Nephron (organoid): ENCODE data around the gene FAM177A1.

ENCODE experiments used
- H3K27ac Mint-ChIP-seq, 3 experiments: 2 replicates each; pipeline ENCODE4 v1.8.0; 2020; ENCODE audit warnings: mixed read lengths in 3 of 3, mild to moderate bottlenecking in 2 of 3, moderate library complexity in 1 of 3
- H3K27me3 Mint-ChIP-seq: 2 replicates; pipeline ENCODE4 v1.8.0; 2021; ENCODE audit warnings: low read depth, mild to moderate bottlenecking, moderate library complexity, mixed read lengths
- H3K36me3 Mint-ChIP-seq: 2 replicates; pipeline ENCODE4 v1.8.0; 2020; ENCODE audit warnings: low read depth, mixed read lengths
- H3K4me1 Mint-ChIP-seq: 2 replicates; pipeline ENCODE4 v1.8.0; 2020; ENCODE audit warnings: mixed read lengths
- H3K4me3 Mint-ChIP-seq, 3 experiments: 2 replicates each; pipeline ENCODE4 v1.8.0; 2020; ENCODE audit warnings: mild to moderate bottlenecking in 3 of 3, mixed read lengths in 3 of 3, moderate library complexity in 2 of 3
- H3K9me3 Mint-ChIP-seq: 2 replicates; pipeline ENCODE4 v1.8.0; 2020; ENCODE audit warnings: mixed read lengths
- TF ChIP-seq, protein P1 (sequence below), 3 experiments: fragments of 200-600 bp; sonication (generic); IDR thresholded peaks; one replicate each; pipeline ENCODE4 v1.5.0; 2021; ENCODE audit warnings: antibody characterized with exemption in 3 of 3; ENCODE audit not compliant: unreplicated experiment in 3 of 3

The FAM177A1 gene

DNA sequence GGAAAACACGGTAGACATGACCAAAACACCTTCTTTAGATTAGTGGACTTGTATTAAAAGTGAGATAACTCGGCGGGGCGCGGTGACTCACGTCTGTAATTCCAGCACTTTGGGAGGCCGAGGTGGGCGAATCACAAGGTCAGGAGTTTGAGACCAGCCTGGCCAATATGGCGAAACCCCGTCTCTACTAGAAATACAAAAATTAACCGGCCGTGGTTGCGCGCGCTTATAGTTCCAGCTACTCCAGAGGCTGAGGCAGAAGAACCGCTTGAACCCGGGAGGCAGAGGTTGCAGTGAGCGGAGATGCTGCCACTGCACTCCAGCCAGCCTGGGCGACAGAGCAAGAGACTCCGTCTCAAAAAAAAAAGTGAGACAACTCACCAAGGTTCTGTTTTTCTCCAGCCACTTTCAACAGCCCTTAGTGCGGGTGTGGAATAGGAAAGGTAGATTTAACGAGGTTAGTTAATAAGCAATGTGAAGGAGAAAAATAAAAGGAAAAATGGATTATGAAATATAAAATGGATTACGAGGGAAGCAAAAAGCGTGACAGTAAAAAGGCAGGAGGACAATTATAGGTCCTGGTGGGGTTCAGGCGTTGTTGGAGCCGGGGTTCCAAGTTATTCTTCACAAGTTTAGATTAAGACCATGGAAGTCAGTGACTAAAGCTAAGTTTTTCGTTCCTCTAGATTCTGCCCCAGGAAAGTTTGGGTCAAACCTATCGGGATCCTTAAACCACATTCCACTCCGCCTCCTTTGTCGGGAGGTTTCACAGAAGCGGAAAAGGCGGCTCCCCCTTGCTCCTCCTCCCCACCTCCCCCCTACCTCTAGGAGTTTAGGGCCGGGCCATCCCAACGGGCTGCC, 75.2 kb downstream of the FAM177A1 start:
- peak overlapping the region; percentile 94 to 99 (median 95) for H3K4me3 Mint-ChIP-seq
- H3K27ac Mint-ChIP-seq, result peak overlapping the region; percentile 100
- peaks cover 41% of the 10 kb centered on the region for H3K4me1 Mint-ChIP-seq
- H3K27me3 Mint-ChIP-seq, result no peaks in the 10 kb centered on the region
- TF ChIP-seq, protein P1, sequence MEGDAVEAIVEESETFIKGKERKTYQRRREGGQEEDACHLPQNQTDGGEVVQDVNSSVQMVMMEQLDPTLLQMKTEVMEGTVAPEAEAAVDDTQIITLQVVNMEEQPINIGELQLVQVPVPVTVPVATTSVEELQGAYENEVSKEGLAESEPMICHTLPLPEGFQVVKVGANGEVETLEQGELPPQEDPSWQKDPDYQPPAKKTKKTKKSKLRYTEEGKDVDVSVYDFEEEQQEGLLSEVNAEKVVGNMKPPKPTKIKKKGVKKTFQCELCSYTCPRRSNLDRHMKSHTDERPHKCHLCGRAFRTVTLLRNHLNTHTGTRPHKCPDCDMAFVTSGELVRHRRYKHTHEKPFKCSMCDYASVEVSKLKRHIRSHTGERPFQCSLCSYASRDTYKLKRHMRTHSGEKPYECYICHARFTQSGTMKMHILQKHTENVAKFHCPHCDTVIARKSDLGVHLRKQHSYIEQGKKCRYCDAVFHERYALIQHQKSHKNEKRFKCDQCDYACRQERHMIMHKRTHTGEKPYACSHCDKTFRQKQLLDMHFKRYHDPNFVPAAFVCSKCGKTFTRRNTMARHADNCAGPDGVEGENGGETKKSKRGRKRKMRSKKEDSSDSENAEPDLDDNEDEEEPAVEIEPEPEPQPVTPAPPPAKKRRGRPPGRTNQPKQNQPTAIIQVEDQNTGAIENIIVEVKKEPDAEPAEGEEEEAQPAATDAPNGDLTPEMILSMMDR (IDR thresholded peaks at IDR 0.05; ENCODE audit: unreplicated experiment in 3 of 3), result no peak
- peaks cover 39% of the 10 kb centered on the region for H3K36me3 Mint-ChIP-seq
- H3K9me3 Mint-ChIP-seq, result no peaks in the 10 kb centered on the region

DNA sequence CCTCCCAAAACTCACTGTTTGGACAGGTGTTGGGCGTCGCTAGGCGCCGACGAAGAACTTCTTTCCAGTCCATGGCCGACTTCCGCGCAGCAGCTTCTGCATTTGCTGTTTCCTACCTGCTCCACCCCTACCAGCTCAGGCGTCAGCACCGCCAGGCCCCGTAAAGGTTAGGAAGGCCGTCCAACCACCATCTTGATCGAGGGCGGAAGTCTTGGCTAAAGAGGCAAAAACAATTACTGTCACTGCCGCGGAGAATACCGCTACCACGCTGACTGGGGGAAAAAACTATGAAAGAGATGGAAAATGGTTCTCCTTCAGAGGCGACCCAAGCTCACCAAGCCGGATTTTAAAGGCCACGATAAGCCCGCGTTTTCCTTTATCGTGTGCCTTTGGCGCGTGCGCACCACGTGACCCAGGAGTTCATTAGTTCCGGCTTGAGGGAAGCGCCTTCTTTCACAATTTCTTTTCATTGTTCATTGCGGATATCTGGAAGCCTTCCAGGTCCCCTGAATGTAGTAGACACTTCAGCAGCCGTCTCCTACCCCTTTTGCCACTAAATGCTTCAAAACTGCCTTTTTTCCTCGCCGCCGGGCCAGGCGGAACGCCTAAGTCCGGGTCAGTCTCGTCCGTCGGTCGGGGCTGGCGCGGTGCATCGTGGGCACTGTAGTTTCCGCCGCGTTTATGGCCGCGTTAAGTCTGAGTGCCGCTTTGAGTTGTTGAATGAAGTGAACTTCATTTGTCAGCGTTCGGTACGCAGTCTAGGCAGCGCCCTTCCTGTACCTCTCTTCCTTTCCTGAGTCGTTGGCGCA, 76.0 kb downstream of the FAM177A1 start, which contains the start of the genes PPP2R3C and PRORP:
PPP2R3C (minus strand) TSS at position 104 of the 809 bp plus-strand sequence; CDS start at position 73, 31 bp downstream.
PRORP (plus strand) TSS at position 666 of the 809 bp plus-strand sequence. CDS start 694 bp downstream, outside the sequence.
- peak within 1 kb of the TSS; percentile 100 for H3K27ac Mint-ChIP-seq
- no peaks in the 10 kb centered on the region for H3K9me3 Mint-ChIP-seq
- H3K27me3 Mint-ChIP-seq, result no peaks in the 10 kb centered on the region
- TF ChIP-seq, protein P1 (IDR thresholded peaks at IDR 0.05; ENCODE audit: unreplicated experiment in 3 of 3), result no peak
- H3K4me1 Mint-ChIP-seq, result peaks cover 41% of the 10 kb centered on the region
- peaks cover 33% of the 10 kb centered on the region for H3K36me3 Mint-ChIP-seq
- peak within 1 kb of the TSS; percentile 94 to 99 (median 95) for H3K4me3 Mint-ChIP-seq

DNA sequence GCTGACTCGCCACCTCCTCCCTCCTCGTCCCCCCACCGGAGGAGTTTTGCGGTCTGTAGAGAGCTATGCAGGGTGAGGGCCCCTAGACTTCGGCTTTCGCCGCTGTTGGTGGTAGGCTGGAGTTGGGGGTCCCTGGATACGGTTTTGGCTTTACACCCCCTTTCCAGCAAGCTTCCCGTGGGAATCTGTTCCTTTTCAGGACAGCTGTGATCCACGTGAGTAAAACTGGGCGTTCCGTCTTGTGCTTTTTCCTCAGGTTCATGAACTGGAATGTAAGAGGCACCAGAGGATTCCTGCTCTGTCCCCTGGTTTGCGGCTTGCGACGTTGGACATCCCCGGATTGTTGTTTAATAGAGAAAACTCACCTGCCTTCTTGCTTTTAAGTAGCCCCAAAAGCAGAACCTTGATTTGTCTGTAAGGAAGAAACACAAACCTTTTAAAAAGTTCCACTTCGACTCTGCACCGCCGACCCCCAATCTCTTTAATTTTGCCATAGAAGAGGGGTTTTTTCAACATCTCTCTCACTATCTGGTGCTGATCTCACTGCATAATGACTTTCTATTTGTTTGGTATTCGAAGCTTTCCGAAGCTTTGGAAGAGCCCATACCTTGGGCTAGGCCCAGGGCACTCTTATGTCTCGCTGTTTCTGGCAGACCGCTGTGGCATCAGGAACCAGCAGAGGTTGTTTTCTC, 76.8 kb downstream of the FAM177A1 start:
- Mint-ChIP-seq H3K4me3 (peak overlapping the region; percentile 94 to 99 (median 95)), H3K9me3 (no peaks in the 10 kb centered on the region), H3K27me3 (no peaks in the 10 kb centered on the region), H3K27ac (peak overlapping the region; percentile 100), H3K4me1 (peaks cover 40% of the 10 kb centered on the region), H3K36me3 (peaks cover 33% of the 10 kb centered on the region)
- TF ChIP-seq, protein P1 (IDR thresholded peaks at IDR 0.05; ENCODE audit: unreplicated experiment in 3 of 3), result no peak

DNA sequence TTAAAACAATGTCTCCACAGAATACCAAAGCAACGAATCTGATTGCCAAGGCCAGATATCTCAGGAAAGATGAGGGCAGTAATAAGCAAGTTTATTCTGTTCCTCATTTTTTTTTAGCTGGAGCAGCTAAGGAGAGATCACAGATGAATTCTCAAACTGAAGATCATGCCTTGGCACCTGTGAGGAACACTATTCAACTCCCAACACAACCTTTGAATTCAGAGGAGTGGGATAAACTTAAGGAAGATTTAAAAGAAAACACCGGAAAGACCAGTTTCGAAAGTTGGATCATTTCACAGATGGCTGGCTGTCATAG, 77.3 kb downstream of the FAM177A1 start:
- H3K4me3 Mint-ChIP-seq, result peak overlapping the region; percentile 94 to 99 (median 95)
- H3K27ac Mint-ChIP-seq, result peak overlapping the region; percentile 100
- H3K36me3 Mint-ChIP-seq, result peaks cover 33% of the 10 kb centered on the region
- TF ChIP-seq, protein P1 (IDR thresholded peaks at IDR 0.05; ENCODE audit: unreplicated experiment in 3 of 3), result no peak
- no peaks in the 10 kb centered on the region for H3K27me3 Mint-ChIP-seq
- H3K4me1 Mint-ChIP-seq, result peaks cover 41% of the 10 kb centered on the region
- no peaks in the 10 kb centered on the region for H3K9me3 Mint-ChIP-seq

DNA sequence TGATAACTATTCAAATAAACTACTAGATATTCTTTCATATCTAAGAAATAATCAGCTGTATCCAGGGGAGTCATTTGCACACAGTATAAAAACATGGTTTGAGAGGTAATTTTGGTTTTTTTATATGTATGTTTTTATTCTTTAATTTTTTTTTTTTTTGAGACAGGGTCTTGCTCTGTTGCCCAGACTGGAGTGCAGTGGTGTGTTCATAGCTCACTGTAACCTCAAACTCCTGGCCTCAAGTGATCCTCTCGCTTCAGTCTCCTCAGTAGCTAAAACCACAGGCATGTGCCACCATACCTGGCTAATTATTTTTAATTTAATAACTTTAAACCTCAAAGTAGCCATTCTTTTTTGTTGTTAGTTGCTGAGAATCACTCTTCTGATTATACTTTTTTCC, 78.1 kb downstream of the FAM177A1 start:
- Mint-ChIP-seq H3K9me3 (no peaks in the 10 kb centered on the region), H3K4me1 (peaks cover 42% of the 10 kb centered on the region), H3K27ac (peak overlapping the region; percentile 71 to 100 (median 100)), H3K4me3 (peak overlapping the region; percentile 94 to 99 (median 95)), H3K27me3 (no peaks in the 10 kb centered on the region), H3K36me3 (peaks cover 34% of the 10 kb centered on the region)
- TF ChIP-seq, protein P1 (IDR thresholded peaks at IDR 0.05; ENCODE audit: unreplicated experiment in 3 of 3), result no peak
